ENCODE measurements around the gene TSSK6. TPM values are rescaled to one million over a fixed set of nuclear protein-coding genes. Genes with fewer than 3 reads are reported as not detected.

The TSSK6 gene
- total RNA-seq, 1 donor from 2014 or later = 3.2 TPM

DNA sequence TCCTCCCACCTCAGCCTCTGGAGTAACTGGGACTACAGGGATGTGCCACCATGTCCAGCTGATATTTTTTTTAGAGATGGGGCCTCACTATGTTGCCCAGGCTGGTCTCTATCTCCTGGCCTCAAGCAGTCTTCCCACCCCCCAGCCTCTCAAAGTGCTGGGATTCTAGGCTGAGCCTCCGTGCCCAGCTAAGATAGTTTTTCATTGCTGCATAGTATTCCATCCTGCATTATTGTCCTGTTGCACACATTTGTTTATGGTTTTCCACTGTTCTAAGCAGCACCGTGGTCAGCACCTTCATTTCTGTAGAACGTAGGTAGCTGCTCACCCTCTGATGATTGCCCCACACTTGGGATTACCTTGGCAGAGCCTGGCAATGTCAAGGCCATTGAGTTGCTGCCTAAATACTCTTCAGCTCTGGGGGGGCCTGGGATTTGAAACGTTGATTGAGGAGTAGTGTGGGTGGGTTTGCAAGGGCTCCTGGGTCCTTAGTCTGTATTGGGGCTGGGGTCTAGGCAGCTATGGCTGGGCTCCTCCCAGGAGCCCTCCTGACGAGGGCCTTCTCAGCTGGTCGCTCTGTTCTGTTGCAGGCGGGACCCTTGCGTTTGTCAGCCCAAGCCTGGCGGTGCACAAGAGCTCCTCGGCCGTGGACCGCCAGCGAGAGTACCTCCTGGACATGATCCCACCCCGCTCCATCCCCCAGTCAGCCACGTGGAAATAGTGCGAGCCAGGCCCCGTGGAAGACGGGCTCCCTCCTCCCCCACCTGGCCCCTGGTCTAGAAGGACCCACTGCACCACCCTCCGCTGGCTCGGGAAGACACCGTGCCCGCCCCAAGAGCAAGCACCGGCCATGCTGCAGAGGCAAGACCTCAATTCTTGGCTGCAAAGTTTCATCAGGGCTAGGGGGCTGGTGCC is 10.3 kb downstream of the TSSK6 start:
- H3K27me3 ChIP-seq (ENCODE audit: control insufficient read depth, insufficient read depth, low read length) = no peaks in the 10 kb centered on the region
- FAIRE-seq = no peak
- TF ChIP-seq, protein P1, sequence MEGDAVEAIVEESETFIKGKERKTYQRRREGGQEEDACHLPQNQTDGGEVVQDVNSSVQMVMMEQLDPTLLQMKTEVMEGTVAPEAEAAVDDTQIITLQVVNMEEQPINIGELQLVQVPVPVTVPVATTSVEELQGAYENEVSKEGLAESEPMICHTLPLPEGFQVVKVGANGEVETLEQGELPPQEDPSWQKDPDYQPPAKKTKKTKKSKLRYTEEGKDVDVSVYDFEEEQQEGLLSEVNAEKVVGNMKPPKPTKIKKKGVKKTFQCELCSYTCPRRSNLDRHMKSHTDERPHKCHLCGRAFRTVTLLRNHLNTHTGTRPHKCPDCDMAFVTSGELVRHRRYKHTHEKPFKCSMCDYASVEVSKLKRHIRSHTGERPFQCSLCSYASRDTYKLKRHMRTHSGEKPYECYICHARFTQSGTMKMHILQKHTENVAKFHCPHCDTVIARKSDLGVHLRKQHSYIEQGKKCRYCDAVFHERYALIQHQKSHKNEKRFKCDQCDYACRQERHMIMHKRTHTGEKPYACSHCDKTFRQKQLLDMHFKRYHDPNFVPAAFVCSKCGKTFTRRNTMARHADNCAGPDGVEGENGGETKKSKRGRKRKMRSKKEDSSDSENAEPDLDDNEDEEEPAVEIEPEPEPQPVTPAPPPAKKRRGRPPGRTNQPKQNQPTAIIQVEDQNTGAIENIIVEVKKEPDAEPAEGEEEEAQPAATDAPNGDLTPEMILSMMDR (IDR thresholded peaks at IDR 0.05; ENCODE audit: insufficient read depth, low read length, severe bottlenecking) = no peak
- no peak for DNase-seq (ENCODE audit: low read depth)
- H3K4me3 ChIP-seq (ENCODE audit: low read depth, low read length) = no peak overlapping the region
- H3K36me3 ChIP-seq (ENCODE audit: control insufficient read depth, insufficient read depth, low read length) = peaks cover 33% of the 10 kb centered on the region

DNA sequence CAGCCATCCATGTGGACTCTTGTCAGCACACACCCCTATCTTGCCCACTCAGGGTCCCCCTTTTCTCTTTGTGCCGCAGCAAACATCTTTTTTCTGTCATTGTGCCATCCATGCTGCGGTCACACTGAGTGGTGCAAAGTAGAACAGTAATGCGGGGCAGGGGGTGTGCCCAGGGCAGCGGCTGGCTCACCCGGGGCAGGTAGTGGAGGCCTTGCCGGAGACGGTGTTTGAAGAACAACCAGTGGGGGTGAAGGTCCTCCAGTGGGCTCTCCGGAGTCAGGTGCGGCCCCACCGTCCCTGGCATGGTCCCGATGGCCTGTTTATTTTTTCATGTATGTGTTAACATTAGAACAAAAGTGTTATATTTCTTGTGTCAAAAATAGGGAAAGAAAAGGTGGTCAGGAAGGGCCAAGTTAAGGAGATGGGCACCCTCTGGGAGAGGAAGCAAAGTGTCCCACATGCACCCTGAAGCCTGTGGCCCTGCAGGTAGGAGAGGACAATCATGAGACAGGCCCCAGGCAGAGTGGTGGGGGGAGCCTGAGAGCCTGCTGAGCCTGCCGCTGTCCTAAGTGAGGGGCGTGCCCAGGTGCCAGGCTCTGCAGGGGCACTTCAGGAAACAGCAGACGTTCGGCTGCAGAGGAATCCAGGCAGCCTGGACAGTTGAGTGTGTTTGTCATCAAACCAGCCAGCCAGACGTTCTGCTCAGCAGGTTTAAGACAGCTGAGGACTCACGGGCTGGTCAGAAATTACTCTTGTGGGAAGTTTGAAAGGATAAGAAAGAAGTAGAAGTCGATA is 12.3 kb downstream of the TSSK6 start:
- no peak for FAIRE-seq

DNA sequence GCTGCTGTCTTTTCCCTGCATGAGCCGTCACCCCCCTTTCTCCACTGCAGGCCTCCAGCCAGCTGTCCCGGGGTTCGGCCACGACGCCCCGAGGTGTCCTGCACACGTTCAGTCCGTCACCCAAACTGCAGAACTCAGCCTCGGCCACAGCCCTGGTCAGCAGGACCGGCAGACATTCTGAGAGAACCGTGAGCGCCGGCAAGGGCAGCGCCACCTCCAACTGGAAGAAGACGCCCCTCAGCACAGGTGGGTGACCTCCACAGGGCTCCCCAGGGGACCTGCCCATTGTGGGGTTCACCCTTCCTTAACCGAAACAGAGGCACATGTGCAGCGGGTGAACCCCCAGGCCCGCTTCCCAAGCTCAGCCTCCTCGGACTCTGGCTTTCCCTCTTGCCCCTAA is 13.1 kb downstream of the TSSK6 start:
- H3K27me3 ChIP-seq (ENCODE audit: control insufficient read depth, insufficient read depth, low read length) = no peaks in the 10 kb centered on the region
- TF ChIP-seq, protein P1 (IDR thresholded peaks at IDR 0.05; ENCODE audit: insufficient read depth, low read length, severe bottlenecking) = no peak
- no peak overlapping the region for H3K4me3 ChIP-seq (ENCODE audit: low read depth, low read length)
- no peak for FAIRE-seq
- peaks cover 55% of the 10 kb centered on the region for H3K36me3 ChIP-seq (ENCODE audit: control insufficient read depth, insufficient read depth, low read length)
- no peak for DNase-seq (ENCODE audit: low read depth)

More for the DNA sequence above, 12.3 kb downstream of the TSSK6 start:
- TF ChIP-seq, protein P1 (IDR thresholded peaks at IDR 0.05; ENCODE audit: insufficient read depth, low read length, severe bottlenecking) = no peak
- Histone ChIP-seq H3K4me3 (ENCODE audit: low read depth, low read length) (no peak overlapping the region), H3K27me3 (ENCODE audit: control insufficient read depth, insufficient read depth, low read length) (no peaks in the 10 kb centered on the region), H3K36me3 (ENCODE audit: control insufficient read depth, insufficient read depth, low read length) (peaks cover 50% of the 10 kb centered on the region)
- no peak for DNase-seq (ENCODE audit: low read depth)

DNA sequence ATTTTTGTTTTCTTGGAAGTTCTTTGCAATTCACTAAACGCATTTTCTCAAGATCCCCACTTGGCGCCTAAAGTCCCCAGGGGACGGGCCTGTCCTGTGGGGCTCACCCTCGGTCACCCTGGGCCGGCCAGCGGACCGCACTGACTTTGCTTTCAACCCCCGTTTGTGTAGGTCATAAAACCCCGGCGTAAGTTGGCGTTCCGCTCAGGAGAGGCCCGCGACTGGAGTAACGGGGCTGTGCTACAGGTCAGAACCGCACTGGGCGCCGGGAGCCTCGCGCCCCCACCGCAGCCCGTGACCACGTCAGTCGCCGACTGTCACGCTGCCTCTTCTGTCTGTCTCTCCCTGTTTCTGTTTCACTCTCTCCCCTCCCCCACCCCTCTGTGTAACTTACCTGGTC is 13.6 kb downstream of the TSSK6 start:
- TF ChIP-seq, protein P1 (IDR thresholded peaks at IDR 0.05; ENCODE audit: insufficient read depth, low read length, severe bottlenecking) = no peak
- Histone ChIP-seq H3K27me3 (ENCODE audit: control insufficient read depth, insufficient read depth, low read length) (no peaks in the 10 kb centered on the region), H3K4me3 (ENCODE audit: low read depth, low read length) (no peak overlapping the region), H3K36me3 (ENCODE audit: control insufficient read depth, insufficient read depth, low read length) (peaks cover 55% of the 10 kb centered on the region)
- DNase-seq (ENCODE audit: low read depth) (no peak), FAIRE-seq (no peak)

DNA sequence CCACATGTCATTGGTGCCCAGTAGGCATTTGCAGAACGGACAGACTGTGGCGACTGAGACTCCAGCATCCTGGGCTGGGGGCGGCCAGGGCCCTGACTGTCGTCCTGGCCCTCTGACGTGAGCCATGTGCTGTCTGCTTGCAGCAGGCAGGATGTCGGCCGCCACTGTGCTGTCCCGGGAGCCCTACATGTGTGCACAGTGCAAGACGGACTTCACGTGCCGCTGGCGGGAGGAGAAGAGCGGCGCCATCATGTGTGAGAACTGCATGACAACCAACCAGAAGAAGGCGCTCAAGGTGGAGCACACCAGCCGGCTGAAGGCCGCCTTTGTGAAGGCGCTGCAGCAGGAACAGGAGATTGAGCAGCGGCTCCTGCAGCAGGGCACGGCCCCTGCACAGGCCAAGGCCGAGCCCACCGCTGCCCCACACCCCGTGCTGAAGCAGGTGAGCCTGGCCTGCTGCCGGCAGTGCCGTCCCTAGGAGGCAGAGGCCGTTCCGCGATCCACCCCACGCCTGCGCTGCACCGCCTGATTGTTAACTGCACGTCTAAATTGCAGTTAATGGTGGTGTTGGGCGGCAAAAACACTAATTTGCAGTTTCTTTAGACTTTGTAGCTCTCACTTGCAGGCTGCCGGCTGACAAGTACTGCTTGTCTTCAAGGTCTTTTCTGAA is 14.2 kb downstream of the TSSK6 start:
- Histone ChIP-seq H3K27me3 (ENCODE audit: control insufficient read depth, insufficient read depth, low read length) (no peaks in the 10 kb centered on the region), H3K36me3 (ENCODE audit: control insufficient read depth, insufficient read depth, low read length) (peaks cover 62% of the 10 kb centered on the region), H3K4me3 (ENCODE audit: low read depth, low read length) (no peak overlapping the region)
- TF ChIP-seq, protein P1 (IDR thresholded peaks at IDR 0.05; ENCODE audit: insufficient read depth, low read length, severe bottlenecking) = no peak
- DNase-seq (ENCODE audit: low read depth) = no peak
- no peak for FAIRE-seq

All from bronchial epithelial cell (primary cell).